ENCODE data around the gene SIRPA.

DNA sequence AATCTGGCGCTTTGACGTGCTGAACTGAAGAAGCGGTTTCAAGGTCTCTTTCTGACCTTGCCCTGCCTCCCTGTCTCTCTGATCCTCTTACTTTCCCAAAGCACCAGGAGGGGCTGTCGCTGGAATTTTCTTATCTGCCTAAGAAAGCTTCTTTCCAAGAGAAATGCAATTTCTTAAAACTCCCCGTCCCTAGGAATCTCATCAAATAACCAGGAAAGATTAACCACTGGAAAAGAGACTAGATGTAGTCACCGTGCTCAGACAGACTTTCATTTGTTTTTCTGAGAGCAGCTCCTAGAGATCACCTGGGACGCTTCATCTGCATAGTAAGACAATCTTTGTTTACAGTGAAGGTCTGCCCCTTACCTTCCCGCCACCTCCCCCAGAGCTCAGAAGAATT is 60.0 kb downstream of the SIRPA start:
- TF ChIP-seq POLR2A (IDR thresholded peaks at IDR 0.05; ENCODE audit: low read length) (no peak), GATA1 (IDR thresholded peaks at IDR 0.05; ENCODE audit: low read depth, low read length) (no peak)

Data from erythroblast (primary cell).